Myometrial cell (primary cell): Measurements from ENCODE around the gene LIPF. TPM values are rescaled to one million over a fixed set of nuclear protein-coding genes. Genes with fewer than 3 reads are reported as not detected.

ENCODE experiments used
- total RNA-seq: library from RNA; depleted of rRNA; stranded (reverse); fragments of >200 nt; gene quantifications from 2 replicates; pipeline ENCODE4 v1.2.3, GENCODE V29; 2015

The LIPF gene, protein sequence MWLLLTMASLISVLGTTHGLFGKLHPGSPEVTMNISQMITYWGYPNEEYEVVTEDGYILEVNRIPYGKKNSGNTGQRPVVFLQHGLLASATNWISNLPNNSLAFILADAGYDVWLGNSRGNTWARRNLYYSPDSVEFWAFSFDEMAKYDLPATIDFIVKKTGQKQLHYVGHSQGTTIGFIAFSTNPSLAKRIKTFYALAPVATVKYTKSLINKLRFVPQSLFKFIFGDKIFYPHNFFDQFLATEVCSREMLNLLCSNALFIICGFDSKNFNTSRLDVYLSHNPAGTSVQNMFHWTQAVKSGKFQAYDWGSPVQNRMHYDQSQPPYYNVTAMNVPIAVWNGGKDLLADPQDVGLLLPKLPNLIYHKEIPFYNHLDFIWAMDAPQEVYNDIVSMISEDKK
- not detected in 2 replicates for total RNA-seq

DNA sequence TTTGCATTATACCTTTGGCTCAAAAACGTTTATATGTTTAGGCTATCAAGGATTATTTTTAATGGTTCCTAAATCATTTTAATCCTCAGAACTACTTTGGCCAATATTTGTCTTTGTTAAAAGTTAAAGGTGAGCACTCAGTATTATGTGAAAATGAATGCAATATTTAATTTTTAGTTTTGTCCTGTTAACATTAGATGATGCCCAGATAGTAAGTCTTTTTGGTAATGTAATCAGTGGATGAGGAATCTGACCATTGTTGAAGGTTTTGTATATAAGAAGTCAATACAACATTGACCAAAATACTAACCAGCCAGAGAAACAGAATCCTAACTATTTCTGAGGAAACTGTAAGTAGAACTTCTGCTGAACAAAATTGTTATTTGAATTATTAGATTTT lies at the start of gene LIPF:
TSS of gene LIPF (plus strand) at position 301 of the 400 bp plus-strand sequence. CDS start 2,856 bp downstream, outside the sequence.

GRCh38 chr10:88705958-88706357 lies 41.7 kb downstream of the LIPF start, which contains the start of gene LIPK:
Gene LIPK, plus strand, starts transcription at chr10:88706249. Its CDS starts 18,295 bp downstream, at chr10:88724544.

Other genes with a start within 250 kb of the LIPF start
- gene RNLS, start 81.1 kb upstream of the LIPF start, total RNA-seq: 12.4 and 36.5 TPM in 2 replicates
- under 0.01 TPM in 1 of 2 replicates, not detected in the other for gene LIPJ, start 77.7 kb upstream of the LIPF start, total RNA-seq
- gene LIPK, start 41.8 kb downstream of the LIPF start, total RNA-seq: not detected in 2 replicates
- not detected in 2 replicates for gene LIPN, start 95.6 kb downstream of the LIPF start, total RNA-seq
- not detected in 2 replicates for gene LIPM, start 138.3 kb downstream of the LIPF start, total RNA-seq
- 0.58 TPM in 1 of 2 replicates, not detected in the other for gene ANKRD22, start 187.4 kb downstream of the LIPF start, total RNA-seq
- 30.8 and 60.8 TPM in 2 replicates for gene STAMBPL1, start 215.8 kb downstream of the LIPF start, total RNA-seq